Measurements from ENCODE around the gene IL21R. TPM values are rescaled to one million over a fixed set of nuclear protein-coding genes. Genes with fewer than 3 reads are reported as not detected.

The IL21R gene
- total and polyA plus RNA-seq, 2 donors (not counting 1 experiment from before 2014, with no cell fraction given), result 28.5 to 32.1 TPM

GRCh38 chr16:27471661-27472060 is 69.7 kb downstream of the IL21R start:
- H3K9me3 Mint-ChIP-seq (ENCODE audit: insufficient read depth), result no peaks in the 10 kb centered on the region
- H3K27me3 Mint-ChIP-seq, result no peaks in the 10 kb centered on the region
- no peak overlapping the region for H3K4me3 Mint-ChIP-seq
- Histone ChIP-seq H3K36me3 (replicated peaks in 1 of 2; ENCODE audit: control extremely low read depth in 1 of 2, control insufficient read depth in 1 of 2, extremely low read depth in 1 of 2, insufficient read depth in 2 of 2, low read length in 1 of 2) (peaks cover 5 to 82% of the 10 kb centered on the region in 2 experiments), H3K9ac (ENCODE audit: low read length) (no peak overlapping the region), H2AFZ (ENCODE audit: insufficient read depth, low read depth, low read length, poor library complexity, severe bottlenecking) (no peak overlapping the region), H3K27ac (ENCODE audit: low read length in 2 of 2) (no peak overlapping the region), H3K79me2 (ENCODE audit: control insufficient read depth, insufficient read depth, low read length) (no peaks in the 10 kb centered on the region), H4K20me1 (ENCODE audit: control insufficient read depth, insufficient read depth, low read length, poor library complexity, severe bottlenecking) (no peaks in the 10 kb centered on the region), H3K27me3 (replicated peaks in 1 of 4; ENCODE audit: control extremely low read depth in 1 of 4, control insufficient read depth in 3 of 4, insufficient read depth in 4 of 4, low read length in 3 of 4) (no peaks in the 10 kb centered on the region), H3K4me3 (ENCODE audit: control extremely low read depth in 1 of 5, extremely low read depth in 1 of 5, insufficient read depth in 1 of 5, low read depth in 2 of 5, low read length in 4 of 5) (no peak overlapping the region), H3K9me3 (ENCODE audit: control extremely low read depth in 1 of 3, control insufficient read depth in 2 of 3, insufficient read depth in 1 of 3, low read length in 2 of 3) (no peaks in the 10 kb centered on the region), H3K4me1 (ENCODE audit: control insufficient read depth in 2 of 2, insufficient read depth in 2 of 2, low read length in 2 of 2) (no peaks in the 10 kb centered on the region), H3K4me2 (replicated peaks; ENCODE audit: low read depth, low read length, poor library complexity, severe bottlenecking) (no peak overlapping the region)
- 98% methylated on average over 19 of the region's 19 CpGs for WGBS (ENCODE audit: insufficient coverage)
- ATAC-seq (ENCODE audit: low read depth) (no peak), DNase-seq (no peak)
- TF ChIP-seq EZH2 (IDR thresholded peaks at IDR 0.05; ENCODE audit: borderline replicate concordance, insufficient read depth, low read depth, low read length, poor library complexity, severe bottlenecking), result no peak
- no peaks in the 10 kb centered on the region for H3K4me1 Mint-ChIP-seq
- ChIA-PET POLR2A (no interaction called here), CTCF (no interaction called here)
- intact Hi-C loops (cut with micrococcal nuclease), result no loop called here
- no peak overlapping the region for H3K27ac Mint-ChIP-seq

- no peak overlapping the region for H3K27ac Mint-ChIP-seq
- TF ChIP-seq EZH2 (IDR thresholded peaks at IDR 0.05; ENCODE audit: borderline replicate concordance, insufficient read depth, low read depth, low read length, poor library complexity, severe bottlenecking) (no peak), CTCF (IDR thresholded peaks at IDR 0.05) (no peak)
- no peak overlapping the region for H3K4me3 Mint-ChIP-seq
- H3K27me3 Mint-ChIP-seq, result no peaks in the 10 kb centered on the region
- Histone ChIP-seq H3K4me1 (ENCODE audit: control insufficient read depth in 2 of 2, insufficient read depth in 2 of 2, low read length in 2 of 2) (no peaks in the 10 kb centered on the region), H3K9me3 (ENCODE audit: control extremely low read depth in 1 of 3, control insufficient read depth in 2 of 3, insufficient read depth in 1 of 3, low read length in 2 of 3) (no peaks in the 10 kb centered on the region), H3K36me3 (replicated peaks in 1 of 2; ENCODE audit: control extremely low read depth in 1 of 2, control insufficient read depth in 1 of 2, extremely low read depth in 1 of 2, insufficient read depth in 2 of 2, low read length in 1 of 2) (peaks cover 7 to 79% of the 10 kb centered on the region in 2 experiments), H3K4me2 (replicated peaks; ENCODE audit: low read depth, low read length, poor library complexity, severe bottlenecking) (no peak overlapping the region), H3K4me3 (ENCODE audit: control extremely low read depth in 1 of 5, extremely low read depth in 1 of 5, insufficient read depth in 1 of 5, low read depth in 2 of 5, low read length in 4 of 5) (no peak overlapping the region), H2AFZ (ENCODE audit: insufficient read depth, low read depth, low read length, poor library complexity, severe bottlenecking) (no peak overlapping the region), H3K79me2 (ENCODE audit: control insufficient read depth, insufficient read depth, low read length) (no peaks in the 10 kb centered on the region), H4K20me1 (ENCODE audit: control insufficient read depth, insufficient read depth, low read length, poor library complexity, severe bottlenecking) (no peaks in the 10 kb centered on the region), H3K9ac (ENCODE audit: low read length) (no peak overlapping the region), H3K27ac (ENCODE audit: low read length in 2 of 2) (no peak overlapping the region), H3K27me3 (replicated peaks in 1 of 4; ENCODE audit: control extremely low read depth in 1 of 4, control insufficient read depth in 3 of 4, insufficient read depth in 4 of 4, low read length in 3 of 4) (no peaks in the 10 kb centered on the region)
- intact Hi-C loops (cut with micrococcal nuclease), result no loop called here
- no peaks in the 10 kb centered on the region for H3K4me1 Mint-ChIP-seq
- ATAC-seq (ENCODE audit: low read depth) (no peak), DNase-seq (no peak)
- H3K9me3 Mint-ChIP-seq (ENCODE audit: insufficient read depth), result no peaks in the 10 kb centered on the region
- ChIA-PET POLR2A (no interaction called here), CTCF (no interaction called here)
- 95% methylated on average over 14 of the region's 15 CpGs for WGBS (ENCODE audit: insufficient coverage)
These were observed 70.4 kb downstream of the IL21R start for GRCh38 chr16:27472091-27473020.
